ENCODE measurements around the gene RASSF5.
"Not testable (repeated sequence)": the region's sequence is repeated elsewhere in the genome, so short reads cannot be mapped to it uniquely, and the experiment has no call there.

The RASSF5 gene

GRCh38 chr1:206476591-206476990 is 30.7 kb upstream of the RASSF5 start:
- no peak for DNase-seq

- DNase-seq = no peak
These were observed 30.2 kb upstream of the RASSF5 start for GRCh38 chr1:206477110-206477509.

GRCh38 chr1:206477581-206478380 is 29.6 kb upstream of the RASSF5 start:
- no peak for DNase-seq

DNA sequence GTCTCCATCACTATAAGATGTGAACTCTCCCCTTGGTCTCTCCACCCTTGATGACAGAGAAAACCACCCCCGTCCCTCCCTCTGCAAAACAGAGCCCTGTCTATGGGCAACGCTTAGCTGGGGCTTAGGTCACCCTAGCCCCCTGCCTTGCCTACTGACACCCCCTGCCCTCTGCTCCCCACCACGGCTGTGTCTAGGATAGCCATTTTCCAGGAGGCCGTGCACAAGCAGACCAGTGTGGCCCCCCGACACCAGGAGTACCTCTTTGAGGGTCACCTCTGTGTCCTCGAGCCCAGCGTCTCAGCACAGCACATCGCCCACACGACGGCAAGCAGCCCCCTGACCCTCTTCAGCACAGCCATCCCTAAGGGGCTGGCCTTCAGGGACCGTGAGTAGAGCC is 28.6 kb upstream of the RASSF5 start:
- no peak for DNase-seq

DNA sequence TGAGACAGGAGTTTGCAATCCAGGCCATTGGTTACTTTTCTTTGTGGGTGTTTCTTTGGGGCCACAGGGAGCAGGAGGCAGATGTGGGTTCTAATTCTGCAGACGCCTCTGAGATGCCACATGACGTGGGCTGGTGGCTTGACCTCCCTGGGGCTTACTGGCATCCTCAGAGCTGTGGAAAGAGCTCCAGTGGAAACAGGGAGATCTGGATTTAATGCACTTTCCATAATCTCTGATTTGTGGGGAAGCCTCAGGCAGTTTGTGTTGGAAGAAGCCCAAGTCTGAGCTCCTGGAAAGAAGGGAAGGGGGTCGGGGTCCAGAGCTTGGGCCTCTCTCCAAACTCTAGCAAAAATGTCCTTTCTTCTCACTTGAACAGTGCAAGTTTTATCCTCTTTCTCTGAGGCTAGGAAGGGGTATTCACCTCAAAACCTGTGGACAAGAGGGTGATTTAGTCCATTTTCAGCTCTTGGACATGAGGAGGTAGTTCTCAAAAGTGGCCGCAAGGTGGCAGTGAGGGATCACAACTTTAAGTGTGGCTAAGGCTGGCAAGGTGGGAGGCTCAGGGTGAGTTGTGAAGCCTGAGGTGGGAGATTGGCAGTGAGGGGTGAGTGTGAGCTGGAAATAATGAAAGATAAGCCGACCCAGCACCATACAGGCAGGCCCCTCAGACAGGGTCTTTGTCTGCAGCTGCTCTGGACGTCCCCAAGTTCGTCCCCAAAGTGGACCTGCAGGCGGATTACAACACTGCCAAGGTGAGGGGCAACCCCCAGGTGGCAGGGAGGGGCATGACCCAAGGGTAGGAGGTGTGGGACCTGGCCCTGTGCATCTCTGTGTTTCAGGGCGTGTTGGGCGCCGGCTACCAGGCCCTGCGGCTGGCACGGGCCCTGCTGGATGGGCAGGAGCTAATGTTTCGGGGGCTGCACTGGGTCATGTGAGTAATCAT is 27.9 kb upstream of the RASSF5 start:
- peak; percentile 73 for DNase-seq

GRCh38 chr1:206480211-206480610 is 27.1 kb upstream of the RASSF5 start:
- no peak for DNase-seq

- no peak for DNase-seq
These were observed 24.7 kb upstream of the RASSF5 start for GRCh38 chr1:206482611-206483010.

GRCh38 chr1:206483864-206484263 is 23.5 kb upstream of the RASSF5 start:
- not testable (repeated sequence) for DNase-seq

DNA sequence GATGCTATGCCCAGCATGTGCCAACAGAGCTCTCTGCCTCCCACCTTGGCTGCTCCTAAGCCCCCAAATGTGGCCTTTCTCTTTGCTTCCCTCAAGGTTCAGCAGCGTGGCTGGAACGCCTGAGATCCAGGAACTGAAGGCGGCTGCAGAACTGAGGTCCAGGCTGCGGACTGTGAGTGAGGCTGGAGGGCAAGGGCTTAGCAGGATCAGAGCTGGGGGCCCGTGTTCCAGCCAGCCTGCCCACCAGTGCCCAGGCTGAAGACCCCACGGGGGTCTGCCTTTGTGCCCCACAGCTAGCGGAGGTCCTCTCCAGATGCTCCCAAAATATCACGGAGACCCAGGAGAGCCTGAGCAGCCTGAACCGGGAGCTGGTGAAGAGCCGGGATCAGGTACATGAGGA is 22.4 kb upstream of the RASSF5 start:
- no peak for DNase-seq

- no peak for DNase-seq
These were observed 20.1 kb upstream of the RASSF5 start for GRCh38 chr1:206486995-206487788.

- DNase-seq = no peak
These were observed 19.4 kb upstream of the RASSF5 start for GRCh38 chr1:206487970-206488369.

DNA sequence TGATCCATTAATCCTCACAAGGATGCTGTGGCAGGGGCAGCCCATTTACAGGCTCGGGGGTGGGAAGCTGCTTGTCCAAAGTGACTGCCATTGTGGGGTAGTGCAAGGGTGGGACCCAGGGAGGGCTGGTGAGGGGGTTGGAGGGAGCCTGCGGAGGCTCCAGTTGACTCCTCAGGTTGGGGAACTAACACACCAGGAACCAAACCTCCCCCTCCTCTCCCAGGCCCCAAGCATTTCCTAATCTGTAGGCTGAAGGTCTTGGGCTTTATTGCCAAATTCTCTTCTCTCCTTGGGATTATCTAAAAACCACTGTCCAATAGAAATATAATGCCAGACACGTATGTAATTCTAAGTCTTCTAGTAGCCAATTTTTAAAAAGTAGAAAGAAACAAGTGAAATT is 18.9 kb upstream of the RASSF5 start:
- DNase-seq = no peak

- peak; percentile 71 for DNase-seq
These were observed 17.2 kb upstream of the RASSF5 start for GRCh38 chr1:206489980-206490770.

GRCh38 chr1:206490771-206491405 is 16.4 kb upstream of the RASSF5 start:
- DNase-seq = peak; percentile 31

DNA sequence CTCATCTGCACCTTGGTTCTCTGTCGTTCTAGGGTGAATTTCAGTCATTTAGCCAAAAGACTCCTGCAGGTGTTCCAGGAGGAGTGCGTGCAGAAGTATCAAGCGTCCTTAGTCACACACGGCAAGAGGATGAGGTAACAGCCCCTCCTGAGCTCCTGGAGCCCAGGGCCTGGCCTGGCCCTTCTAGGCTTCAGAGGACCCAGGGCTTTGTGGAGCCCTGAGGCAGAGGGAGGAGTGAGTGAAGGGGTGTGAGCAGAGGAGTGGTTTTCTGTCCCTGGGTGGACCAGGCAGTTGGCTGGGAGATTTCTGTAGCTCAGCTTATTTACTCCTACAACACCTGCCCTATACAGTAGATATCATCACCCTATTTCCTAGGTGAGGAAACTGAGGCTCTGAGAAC is 15.7 kb upstream of the RASSF5 start:
- DNase-seq = no peak

DNA sequence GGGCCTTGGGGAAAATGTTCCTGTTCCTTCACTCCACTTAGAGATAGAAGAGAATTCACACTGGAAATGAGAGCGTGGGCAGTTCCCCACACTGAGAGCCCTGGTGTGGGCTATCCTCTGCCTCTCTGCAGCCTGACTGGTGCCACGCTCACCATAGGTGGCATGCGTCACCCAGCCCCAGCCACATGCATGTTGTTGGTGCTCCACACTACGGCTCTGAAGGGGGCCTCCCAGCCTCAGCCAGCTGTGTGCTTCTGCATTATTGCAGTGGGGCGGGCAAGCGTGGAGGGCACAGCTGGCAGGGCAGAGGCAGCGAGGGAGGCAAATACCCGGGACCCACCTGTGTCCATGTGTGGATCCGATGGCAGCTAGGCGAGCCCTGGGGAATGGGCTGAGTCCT is 14.7 kb upstream of the RASSF5 start:
- DNase-seq = no peak

- no peak for DNase-seq
These were observed 14.1 kb upstream of the RASSF5 start for GRCh38 chr1:206493279-206493678.

DNA sequence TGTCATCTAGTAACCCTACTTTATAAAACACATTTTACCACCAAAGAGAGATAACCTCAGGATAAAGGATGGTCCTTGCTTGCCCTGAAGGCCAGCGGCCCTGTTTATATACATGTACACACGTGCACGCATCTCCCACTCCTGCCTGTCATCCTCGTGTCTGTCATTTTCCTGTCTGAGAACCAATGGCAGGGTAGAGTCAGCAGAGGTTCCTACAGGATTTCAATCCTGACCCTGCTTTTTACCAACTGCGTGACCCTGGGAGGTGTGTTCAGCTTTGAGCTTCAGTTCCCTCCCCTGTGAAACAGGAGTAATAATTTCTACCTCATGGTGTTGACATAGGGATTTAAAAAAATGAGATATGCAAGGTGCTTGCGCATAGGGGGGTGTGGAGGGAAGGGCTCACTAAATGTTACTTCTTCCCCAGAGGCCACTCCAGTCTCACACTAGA is 12.3 kb upstream of the RASSF5 start:
- no peak for DNase-seq

GRCh38 chr1:206495493-206496046 is 11.8 kb upstream of the RASSF5 start:
- peak; percentile 28 for DNase-seq

DNA sequence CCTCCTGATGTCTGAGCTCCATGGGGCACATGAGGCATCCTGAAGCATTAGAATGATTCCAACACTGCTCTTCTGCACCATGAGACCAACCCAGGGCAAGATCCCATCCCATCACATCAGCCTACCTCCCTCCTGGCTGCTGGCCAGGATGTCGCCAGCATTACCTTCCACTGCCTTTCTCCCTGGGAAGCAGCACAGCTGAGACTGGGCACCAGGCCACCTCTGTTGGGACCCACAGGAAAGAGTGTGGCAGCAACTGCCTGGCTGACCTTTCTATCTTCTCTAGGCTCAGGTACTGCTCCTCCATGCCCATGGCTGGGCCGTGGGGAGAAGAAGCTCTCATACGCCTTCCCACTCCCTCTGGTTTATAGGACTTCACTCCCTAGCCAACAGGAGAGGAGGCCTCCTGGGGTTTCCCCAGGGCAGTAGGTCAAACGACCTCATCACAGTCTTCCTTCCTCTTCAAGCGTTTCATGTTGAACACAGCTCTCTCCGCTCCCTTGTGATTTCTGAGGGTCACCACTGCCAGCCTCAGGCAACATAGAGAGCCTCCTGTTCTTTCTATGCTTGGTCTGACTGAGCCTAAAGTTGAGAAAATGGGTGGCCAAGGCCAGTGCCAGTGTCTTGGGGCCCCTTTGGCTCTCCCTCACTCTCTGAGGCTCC is 11.1 kb upstream of the RASSF5 start:
- DNase-seq = no peak
